HUES48 (cell line): ENCODE measurements around the gene PIK3R5.

Experiments used
- H3K27ac ChIP-seq: one replicate; pipeline ENCODE4 v1.7.0; 2013; ENCODE audit warnings: low read depth, low read length, inconsistent platforms
- H3K27me3 ChIP-seq: 2 replicates; pipeline ENCODE4 v1.6.1; 2013; ENCODE audit warnings: mild to moderate bottlenecking, low read length; ENCODE audit not compliant: control insufficient read depth, insufficient read depth
- H3K36me3 ChIP-seq: 2 replicates; pipeline ENCODE4 v1.6.1; 2013; ENCODE audit warnings: low read length; ENCODE audit not compliant: control insufficient read depth, insufficient read depth
- H3K4me1 ChIP-seq: 2 replicates; pipeline ENCODE4 v1.6.1; 2013; ENCODE audit warnings: mild to moderate bottlenecking, low read length; ENCODE audit not compliant: control insufficient read depth, insufficient read depth
- H3K4me3 ChIP-seq: 2 replicates; pipeline ENCODE4 v1.5.1; 2013; ENCODE audit warnings: mild to moderate bottlenecking, low read depth, low read length
- H3K9ac ChIP-seq: 2 replicates; pipeline ENCODE4 v1.6.1; 2013; ENCODE audit warnings: mild to moderate bottlenecking, low read depth, low read length, moderate library complexity
- H3K9me3 ChIP-seq: 2 replicates; pipeline ENCODE4 v1.6.1; 2013; ENCODE audit warnings: low read length; ENCODE audit not compliant: control insufficient read depth, insufficient read depth

PIK3R5 gene

DNA sequence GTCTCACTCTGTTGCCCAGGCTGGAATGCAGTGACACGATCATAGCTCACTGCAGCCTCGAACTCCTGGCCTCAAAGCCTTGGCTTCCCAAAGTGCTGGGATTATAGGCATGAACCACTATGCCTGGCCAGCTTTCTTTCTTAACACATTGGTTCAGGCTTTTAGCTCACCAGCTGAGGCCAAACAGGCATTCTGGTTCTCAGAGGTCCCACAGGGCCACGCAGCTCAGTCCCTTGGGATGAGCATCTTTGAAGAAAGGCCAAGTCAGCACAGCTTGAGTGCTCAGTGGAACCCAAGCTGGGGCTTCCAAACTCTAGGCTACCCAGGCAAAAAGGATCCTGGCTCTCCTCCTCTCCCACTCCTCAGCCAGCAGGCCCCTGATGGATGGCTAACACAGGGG, 2.5 kb downstream of the PIK3R5 start:
- Histone ChIP-seq H3K4me3 (no peak overlapping the region), H3K27ac (no peak overlapping the region), H3K9ac (no peak overlapping the region), H3K9me3 (no peaks in the 10 kb centered on the region), H3K27me3 (peaks cover 25% of the 10 kb centered on the region), H3K4me1 (no peaks in the 10 kb centered on the region), H3K36me3 (no peaks in the 10 kb centered on the region)

DNA sequence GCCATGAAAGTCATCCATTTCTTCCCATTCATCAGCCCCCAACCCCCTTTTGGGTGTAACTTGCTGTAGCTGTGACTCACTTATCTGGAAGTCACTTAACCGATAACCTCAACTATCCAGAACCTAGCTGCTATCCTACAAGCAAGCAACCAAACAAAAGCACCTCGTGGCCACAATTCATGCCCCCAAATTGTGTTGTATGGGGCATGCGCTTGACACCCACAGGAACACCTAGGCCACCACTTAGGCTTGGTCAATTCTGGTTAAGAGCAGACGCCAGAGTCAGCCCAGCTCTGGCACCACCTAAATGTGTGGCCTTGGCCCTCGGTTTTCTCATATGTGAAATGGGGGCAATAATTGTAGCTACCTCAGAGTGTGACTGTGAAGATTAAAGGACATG, 3.7 kb downstream of the PIK3R5 start:
- no peak overlapping the region for H3K27ac ChIP-seq
- H3K27me3 ChIP-seq, result peaks cover 25% of the 10 kb centered on the region

DNA sequence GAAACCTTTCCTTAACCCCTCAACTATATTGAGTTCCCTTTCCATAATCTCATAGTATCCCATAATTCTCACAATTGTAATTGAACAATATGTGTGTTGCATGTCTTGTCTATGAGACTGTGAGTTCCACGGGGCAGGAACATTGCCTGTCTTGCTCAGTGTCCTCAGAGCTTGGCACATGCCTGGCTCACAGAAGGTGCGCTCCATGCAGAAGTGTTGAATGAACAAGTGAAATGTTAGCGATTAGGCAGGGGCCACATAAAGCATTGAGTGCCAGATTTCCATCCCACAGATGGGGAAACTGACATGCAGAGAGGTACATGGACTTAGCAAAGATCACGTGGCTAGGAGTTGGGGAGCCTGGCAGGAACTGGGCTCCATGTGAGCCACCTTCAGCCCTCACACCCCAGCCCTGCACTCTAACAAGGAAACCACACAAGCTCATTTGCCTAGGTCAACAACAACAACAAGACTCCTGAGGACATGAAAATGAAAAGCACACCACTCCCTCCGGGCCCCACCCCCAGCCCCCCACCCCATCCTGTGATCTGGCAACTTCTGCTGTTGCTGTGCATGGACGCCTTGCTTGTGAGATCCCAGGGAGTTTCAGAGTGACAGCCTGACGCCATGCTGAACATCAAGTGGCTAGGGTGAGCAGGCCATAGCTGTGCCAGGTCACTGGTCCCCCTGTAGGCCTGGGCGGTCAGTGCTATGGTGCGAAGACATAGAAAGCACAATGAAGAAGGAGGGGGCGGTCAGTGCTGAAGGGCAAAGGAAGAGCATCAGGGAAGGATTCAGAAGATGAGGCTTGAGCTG, 5.0 kb downstream of the PIK3R5 start:
- H3K4me3 ChIP-seq, result no peak overlapping the region
- no peaks in the 10 kb centered on the region for H3K36me3 ChIP-seq
- no peaks in the 10 kb centered on the region for H3K4me1 ChIP-seq
- H3K9ac ChIP-seq, result no peak overlapping the region
- H3K27ac ChIP-seq, result no peak overlapping the region
- H3K27me3 ChIP-seq, result peaks cover 22% of the 10 kb centered on the region
- no peaks in the 10 kb centered on the region for H3K9me3 ChIP-seq

More for the DNA sequence above, 3.7 kb downstream of the PIK3R5 start:
- no peak overlapping the region for H3K9ac ChIP-seq
- H3K4me3 ChIP-seq, result no peak overlapping the region
- no peaks in the 10 kb centered on the region for H3K36me3 ChIP-seq
- no peaks in the 10 kb centered on the region for H3K9me3 ChIP-seq
- no peaks in the 10 kb centered on the region for H3K4me1 ChIP-seq

DNA sequence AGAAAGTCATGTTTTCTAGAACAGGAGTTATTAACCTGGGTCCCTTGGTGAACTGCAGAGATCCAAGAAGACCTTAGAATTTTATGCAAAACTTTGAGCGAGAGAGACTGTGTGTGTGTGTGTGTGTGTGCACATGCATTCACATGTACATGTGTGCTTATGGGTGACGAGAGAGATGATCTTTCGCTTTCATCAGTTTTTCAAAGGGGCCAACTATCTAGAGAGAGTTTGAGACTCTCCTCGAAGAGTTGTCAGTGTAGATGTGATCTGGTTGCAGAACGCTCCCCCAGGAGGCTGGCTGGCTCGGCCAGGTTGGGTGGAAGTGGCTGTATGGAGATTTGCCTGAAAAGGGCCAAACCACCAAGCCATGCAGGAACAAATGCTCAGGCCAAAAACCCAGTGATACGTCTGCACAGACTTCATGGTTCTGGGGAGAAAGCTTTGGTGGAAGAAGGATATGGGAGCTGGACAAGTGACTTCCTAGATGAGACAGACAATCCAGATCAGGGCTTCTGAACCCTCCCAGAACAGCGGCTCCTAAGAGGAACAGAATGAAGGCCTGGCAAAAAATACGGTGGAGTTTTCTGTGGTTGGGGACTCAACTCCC, 6.1 kb downstream of the PIK3R5 start:
- Histone ChIP-seq H3K27ac (no peak overlapping the region), H3K4me3 (no peak overlapping the region), H3K36me3 (no peaks in the 10 kb centered on the region), H3K9ac (no peak overlapping the region), H3K27me3 (peaks cover 12% of the 10 kb centered on the region), H3K9me3 (no peaks in the 10 kb centered on the region), H3K4me1 (0 out of 2 replicates have a peak, but pooled peaks cover 2% of the 10 kb centered on the region)

DNA sequence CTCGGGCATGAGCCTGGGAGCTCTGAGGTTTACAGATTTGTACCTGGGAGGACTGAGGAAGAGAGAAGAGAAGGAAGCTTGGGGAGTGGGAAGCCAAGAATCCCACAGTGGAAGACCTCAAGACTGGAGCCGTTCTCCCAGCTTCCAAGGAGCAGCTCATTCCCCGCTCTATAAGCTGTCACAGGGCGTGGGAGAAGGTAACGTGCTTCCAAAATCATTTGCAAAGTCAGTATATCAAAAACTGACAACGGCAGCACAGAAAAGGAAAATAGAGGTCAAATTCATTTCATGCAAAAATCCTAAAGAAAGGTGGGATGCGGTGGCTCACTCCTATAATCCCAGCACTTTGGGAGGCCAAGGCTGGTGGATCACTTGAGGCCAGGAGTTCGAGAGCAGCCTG, 7.8 kb downstream of the PIK3R5 start:
- Histone ChIP-seq H3K9ac (no peak overlapping the region), H3K36me3 (no peaks in the 10 kb centered on the region), H3K4me1 (0 out of 2 replicates have a peak, but pooled peaks cover 6% of the 10 kb centered on the region), H3K27me3 (no peaks in the 10 kb centered on the region), H3K27ac (no peak overlapping the region), H3K4me3 (no peak overlapping the region), H3K9me3 (no peaks in the 10 kb centered on the region)

DNA sequence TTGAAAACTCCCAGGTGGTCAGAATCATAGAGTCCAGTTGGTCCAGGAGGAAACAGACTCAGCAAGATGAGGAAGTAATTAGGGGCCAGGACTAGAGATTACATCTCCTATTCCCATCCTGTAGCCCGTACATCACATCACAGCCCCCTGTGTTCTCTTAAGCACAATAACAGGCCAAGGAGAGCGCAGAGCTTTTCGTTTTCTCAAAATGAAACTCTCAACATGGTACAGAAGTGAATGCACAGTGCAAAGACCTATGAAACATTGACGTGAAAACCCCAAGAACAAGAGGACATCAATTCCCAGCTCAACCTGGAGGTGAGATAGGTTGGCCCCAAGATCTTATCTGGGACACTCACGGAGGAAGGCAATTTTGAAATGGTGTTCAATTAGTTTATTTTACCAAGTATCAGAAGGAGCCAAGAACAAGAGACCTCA, 9.0 kb downstream of the PIK3R5 start:
- Histone ChIP-seq H3K27ac (no peak overlapping the region), H3K4me3 (no peak overlapping the region), H3K9ac (no peak overlapping the region), H3K36me3 (no peaks in the 10 kb centered on the region), H3K9me3 (no peaks in the 10 kb centered on the region), H3K4me1 (0 out of 2 replicates have a peak, but pooled peaks cover 6% of the 10 kb centered on the region), H3K27me3 (no peaks in the 10 kb centered on the region)

DNA sequence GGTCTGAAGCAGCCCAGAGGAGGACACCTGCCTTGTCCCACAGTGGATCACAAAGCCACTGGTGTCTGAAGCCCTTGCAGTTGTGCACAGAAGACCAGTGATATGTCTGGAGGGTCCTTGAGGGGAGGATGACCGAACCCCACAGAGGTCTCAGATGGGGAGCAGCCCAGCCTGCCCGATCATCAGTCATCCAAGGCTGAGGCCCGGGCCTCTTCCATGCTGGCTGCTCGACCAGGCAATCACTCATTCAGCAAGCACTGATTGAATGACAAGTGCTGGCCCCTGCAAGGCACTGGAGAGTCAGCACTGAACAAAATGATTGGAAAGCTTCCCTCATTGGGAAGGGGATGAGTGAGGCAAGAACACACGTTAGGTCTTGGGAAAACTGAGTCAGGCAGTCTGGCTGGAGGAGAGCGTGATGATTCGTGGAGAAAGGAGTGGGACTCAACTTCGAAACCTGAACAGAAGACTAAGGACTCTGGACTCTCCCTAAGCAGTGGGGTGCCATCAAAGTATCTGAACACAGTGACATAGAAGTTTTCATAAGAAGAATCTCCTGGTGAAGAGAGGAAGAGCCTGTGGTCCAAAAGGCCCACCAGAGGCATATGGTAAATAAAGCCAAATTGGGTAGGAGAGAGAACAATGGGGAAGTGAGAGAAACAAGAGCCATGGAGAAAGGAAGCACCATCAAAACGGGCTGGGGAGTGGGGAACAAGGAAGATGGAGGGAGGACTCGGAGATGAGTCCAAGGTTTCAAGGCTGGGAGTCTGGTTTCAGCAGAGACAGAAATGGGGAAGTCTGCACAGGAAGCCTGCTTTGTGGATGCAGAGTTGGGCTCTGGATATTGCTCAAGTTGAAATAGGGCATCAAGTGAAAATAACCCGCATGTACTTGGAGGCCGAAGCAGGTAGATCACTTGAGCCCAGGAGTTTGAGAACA, 10.2 kb downstream of the PIK3R5 start:
- Histone ChIP-seq H3K36me3 (no peaks in the 10 kb centered on the region), H3K4me1 (0 out of 2 replicates have a peak, but pooled peaks cover 6% of the 10 kb centered on the region), H3K4me3 (no peak overlapping the region), H3K27me3 (no peaks in the 10 kb centered on the region), H3K9me3 (no peaks in the 10 kb centered on the region), H3K9ac (no peak overlapping the region), H3K27ac (no peak overlapping the region)

DNA sequence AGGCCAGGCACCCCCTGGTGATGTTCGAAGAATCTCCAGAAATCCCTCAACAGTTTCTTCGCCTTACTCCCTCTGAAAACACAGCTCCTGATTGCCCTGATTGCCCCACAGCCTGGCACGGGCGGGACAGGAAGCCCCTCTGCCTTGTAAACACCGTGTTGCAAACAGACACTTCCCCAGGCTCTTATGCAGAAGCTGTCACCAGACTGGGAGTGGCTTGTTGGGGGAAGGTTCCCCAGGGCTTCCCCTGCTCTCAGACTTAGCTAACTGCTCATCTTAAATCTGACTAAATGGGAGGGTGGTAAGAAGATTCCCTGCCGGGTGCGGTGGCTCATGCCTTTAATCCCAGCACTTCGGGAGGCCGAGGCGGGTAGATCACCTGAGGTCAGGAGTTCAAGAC, 11.2 kb downstream of the PIK3R5 start:
- no peak overlapping the region for H3K4me3 ChIP-seq
- H3K9ac ChIP-seq, result no peak overlapping the region

DNA sequence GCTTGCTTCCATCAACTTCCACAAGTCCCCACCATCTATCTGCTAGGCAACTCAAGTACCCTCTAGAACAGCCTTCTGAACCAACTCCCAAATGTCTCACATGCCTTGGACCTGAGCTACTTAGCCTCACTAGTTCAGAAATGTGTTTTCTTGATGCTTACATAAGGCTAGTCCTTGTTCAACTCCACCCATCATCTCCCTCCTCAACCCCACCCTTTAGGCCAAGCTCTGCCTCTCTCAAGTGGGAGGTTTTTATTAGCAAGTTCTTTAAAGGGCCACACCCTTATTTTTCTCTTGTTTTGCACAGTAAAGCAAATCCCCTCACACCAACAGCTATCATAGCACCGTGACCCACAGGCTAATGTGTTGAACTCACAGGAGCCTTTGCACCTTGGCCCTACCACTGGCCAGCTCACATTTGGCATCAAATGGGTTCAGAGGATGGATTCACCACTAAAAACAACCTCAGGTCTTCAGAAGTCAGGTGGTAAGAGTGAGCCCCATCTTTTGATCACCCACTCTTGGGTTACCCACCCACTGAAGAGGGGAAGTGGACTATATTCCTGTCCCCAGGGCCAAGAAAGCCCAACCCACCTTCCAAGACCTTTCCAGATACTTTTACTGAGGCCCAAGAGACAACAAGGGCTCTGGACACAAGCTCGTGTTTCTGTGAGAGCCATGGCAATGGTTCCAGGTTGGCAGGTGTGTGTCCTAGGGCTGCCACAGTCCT, 12.2 kb downstream of the PIK3R5 start:
- Histone ChIP-seq H3K36me3 (no peaks in the 10 kb centered on the region), H3K9ac (no peak overlapping the region), H3K27me3 (no peaks in the 10 kb centered on the region), H3K4me3 (no peak overlapping the region), H3K27ac (no peak overlapping the region), H3K4me1 (0 out of 2 replicates have a peak, but pooled peaks cover 6% of the 10 kb centered on the region), H3K9me3 (no peaks in the 10 kb centered on the region)

More for the DNA sequence above, 11.2 kb downstream of the PIK3R5 start:
- H3K27me3 ChIP-seq, result no peaks in the 10 kb centered on the region
- H3K36me3 ChIP-seq, result no peaks in the 10 kb centered on the region
- H3K4me1 ChIP-seq, result 0 out of 2 replicates have a peak, but pooled peaks cover 6% of the 10 kb centered on the region
- H3K27ac ChIP-seq, result no peak overlapping the region
- no peaks in the 10 kb centered on the region for H3K9me3 ChIP-seq

DNA sequence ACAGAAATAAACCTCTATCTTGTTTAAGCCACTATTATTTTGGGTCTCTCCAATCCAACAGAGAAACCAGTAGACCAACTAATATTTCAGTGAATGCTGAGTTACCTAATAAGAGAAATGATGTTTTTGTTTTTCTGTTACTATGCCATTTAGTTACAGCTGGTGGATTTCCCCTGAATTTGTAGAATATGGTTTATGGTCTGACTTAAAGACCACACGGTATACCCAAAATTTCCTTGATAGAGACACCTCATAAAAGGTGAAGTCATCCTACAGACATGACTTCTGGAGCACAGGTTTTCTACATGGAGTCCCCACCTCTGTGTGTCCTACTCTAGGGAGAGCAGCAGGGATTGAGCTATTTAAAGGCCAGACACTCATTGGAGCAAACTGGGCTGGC, 13.3 kb downstream of the PIK3R5 start:
- Histone ChIP-seq H3K9me3 (no peaks in the 10 kb centered on the region), H3K27me3 (no peaks in the 10 kb centered on the region), H3K4me1 (0 out of 2 replicates have a peak, but pooled peaks cover 6% of the 10 kb centered on the region), H3K4me3 (no peak overlapping the region), H3K9ac (no peak overlapping the region), H3K27ac (no peak overlapping the region), H3K36me3 (no peaks in the 10 kb centered on the region)
